GM19351 (cell line): Measurements from ENCODE around the gene GUCY2D.
"Not testable (repeated sequence)": the region's sequence is repeated elsewhere in the genome, so short reads cannot be mapped to it uniquely, and the experiment has no call there.

ENCODE experiments used
- ATAC-seq: cut with Tn5 transposase; IDR thresholded peaks from one replicate; pipeline ENCODE4 v1.9.1; 2021; ENCODE audit warnings: mild to moderate bottlenecking, moderate library complexity; ENCODE audit not compliant: unreplicated experiment

Gene GUCY2D

DNA sequence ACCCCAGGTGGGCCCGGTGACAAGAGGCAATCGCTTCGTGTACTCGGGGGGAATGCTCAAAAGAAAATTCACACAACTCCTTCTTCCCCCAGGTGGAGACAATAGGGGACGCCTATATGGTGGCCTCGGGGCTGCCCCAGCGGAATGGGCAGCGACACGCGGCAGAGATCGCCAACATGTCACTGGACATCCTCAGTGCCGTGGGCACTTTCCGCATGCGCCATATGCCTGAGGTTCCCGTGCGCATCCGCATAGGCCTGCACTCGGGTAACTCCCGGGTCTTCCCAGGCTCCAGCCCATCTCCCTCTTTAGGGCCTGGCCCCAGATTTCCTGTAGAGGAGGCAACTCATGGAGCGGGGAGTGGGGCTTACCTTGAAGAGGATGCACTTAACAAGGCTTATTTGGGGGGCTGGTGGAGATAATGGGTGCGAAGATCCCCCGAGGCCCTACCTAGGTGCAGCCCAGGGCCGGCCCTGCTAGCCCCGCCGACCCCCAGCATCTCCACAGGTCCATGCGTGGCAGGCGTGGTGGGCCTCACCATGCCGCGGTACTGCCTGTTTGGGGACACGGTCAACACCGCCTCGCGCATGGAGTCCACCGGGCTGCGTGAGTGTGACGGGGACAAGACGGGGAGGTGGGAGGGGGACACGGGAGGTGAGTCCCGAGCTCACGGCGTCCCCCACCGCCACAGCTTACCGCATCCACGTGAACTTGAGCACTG lies 13.0 kb downstream of the GUCY2D start:
- ATAC-seq = no peak

DNA sequence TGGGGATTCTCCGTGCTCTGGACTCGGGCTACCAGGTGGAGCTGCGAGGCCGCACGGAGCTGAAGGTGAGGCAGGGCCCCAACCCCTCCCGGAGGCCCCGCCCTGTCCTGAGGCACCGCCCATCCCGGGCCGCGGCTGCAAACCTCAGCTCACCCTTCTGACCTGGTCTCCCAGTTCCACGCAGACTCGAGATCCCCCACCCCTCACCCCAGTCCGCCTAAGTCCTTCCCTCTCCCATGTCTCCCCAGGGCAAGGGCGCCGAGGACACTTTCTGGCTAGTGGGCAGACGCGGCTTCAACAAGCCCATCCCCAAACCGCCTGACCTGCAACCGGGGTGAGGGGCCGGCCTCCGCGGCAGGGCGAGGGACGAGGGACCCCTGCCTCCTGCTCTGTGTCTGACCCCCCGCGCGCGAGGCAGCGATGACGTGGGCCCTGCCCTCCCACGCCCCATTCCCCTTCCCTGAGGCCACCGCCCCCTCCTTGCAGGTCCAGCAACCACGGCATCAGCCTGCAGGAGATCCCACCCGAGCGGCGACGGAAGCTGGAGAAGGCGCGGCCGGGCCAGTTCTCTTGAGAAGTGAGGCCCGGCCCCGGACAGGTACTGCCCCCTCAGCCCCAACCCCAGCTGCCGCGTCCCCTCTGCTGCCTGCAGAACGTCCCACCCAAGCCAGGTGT lies 13.7 kb downstream of the GUCY2D start:
- no peak for ATAC-seq

DNA sequence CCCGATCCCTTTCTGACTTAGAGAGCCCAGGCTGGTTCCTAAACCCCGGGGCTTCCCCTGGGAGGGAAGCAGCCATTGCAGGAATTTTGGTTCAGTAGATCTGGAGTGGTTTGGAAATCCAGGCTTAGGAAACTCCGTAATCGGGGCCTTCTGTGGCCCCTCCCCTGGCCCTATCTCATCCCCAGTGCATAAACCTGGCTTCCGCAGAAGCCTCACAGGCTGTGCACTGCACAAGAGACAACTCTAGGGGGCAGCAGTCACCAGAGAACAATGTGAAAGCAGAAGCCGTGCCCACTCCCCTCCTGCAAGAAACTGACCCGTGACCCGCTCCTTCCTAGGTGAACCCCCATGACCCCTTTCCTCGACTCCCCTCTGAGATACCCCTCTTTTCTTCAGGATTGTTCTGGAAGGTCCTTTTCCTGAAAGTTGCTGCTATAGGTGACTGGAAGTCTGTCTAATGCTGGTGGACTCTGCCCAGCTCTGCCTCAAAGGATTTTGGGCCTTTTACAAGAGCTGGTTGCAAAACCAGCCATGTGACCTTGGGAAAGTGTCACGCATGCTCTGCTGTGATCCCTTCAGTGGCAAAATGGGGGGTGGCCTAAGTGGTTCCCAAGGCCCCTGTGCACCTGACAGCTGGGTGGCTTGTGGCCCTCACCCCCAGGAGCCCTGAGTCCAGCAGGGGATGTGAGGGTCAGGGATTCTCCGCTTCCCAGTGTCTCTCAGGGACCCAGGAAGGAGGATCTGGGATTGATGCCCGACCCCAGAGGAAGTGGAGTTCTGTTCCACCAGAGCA lies 14.4 kb downstream of the GUCY2D start:
- no peak for ATAC-seq

DNA sequence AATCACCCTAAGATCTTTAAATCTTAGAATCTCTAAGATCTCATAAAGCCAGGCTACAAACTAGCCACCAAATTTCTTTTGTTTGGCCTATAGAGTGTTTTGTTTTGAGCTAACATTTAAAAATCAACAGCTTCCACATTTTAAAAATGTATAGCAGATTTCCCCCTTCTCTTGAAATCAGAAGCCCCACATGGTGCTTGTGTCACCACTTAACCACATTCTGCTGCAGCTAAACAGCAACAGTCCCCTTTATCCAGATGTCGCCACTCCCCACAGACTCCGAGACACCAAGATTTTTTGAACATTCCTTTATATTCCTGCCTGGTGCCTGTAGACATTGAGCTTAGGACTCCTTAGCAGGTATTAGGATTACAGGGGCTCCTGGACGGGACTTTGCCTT lies 16.0 kb downstream of the GUCY2D start:
- ATAC-seq = no peak

DNA sequence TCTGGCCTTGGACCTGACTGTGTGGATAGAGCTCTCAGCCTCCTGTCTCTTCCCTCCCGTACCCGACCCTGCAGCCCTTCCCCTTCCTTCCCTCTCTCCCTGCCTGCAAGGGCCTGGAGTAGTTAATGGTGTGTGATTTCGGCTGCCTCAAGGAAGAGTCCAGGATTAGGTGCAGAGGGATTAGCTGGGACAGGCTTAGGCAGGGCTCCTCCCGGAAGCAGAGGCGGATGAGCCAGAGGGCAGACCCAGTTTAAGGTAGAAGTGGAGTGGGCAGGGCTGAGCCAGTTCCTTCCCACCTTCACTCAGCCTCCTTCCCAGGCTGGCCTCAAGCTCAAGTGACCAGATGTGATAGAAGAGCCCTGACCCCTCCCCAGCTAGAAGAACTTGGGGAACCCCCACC lies 16.8 kb downstream of the GUCY2D start:
- ATAC-seq = no peak

DNA sequence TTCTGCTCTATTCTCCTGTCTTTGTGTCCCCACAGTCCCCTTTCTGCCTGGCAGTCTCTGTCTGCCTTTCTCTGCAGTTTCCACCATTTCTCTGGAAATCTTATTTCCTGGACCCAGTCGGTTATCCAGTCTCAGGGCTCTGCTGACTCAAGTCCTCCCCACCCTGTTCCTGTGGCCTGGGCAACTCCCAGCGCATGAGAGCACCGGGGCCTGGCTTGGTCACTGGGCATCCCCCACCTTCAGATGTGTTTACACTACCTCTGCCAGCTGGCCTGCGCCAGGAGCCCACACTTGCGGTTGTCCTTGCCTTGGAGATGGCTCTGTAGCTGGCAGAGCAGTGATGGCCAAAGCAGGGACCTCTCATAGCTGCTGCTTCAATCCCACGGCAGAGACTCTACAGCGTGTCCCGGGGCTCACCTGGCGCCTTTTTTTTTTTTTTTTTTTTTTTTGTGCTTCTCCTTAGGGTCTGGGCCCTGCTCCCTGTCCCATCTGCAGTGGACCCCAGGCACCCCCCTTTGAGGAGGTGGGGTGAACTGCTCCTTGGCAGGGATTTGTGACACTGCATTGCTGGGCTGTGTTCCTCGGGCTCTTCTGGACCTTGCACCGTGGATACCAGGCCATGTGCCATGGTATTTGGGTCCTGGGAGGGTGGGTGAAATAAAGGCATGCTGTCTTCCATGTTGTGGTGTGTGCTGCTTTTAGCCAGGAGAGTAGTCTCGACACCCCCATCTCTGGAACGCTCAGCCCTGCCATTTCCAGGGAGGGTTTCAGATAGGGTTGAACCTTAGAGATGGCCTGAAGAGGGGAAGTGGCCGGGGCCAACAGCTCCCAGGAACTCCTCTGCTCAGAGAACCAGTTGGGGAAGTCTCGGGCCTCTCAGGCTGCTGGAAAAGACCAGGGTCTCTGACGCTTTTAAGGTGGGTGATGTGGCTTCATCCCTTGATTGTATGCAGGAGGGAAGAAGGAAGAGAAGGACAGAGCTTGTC lies 17.5 kb downstream of the GUCY2D start:
- no peak for ATAC-seq

DNA sequence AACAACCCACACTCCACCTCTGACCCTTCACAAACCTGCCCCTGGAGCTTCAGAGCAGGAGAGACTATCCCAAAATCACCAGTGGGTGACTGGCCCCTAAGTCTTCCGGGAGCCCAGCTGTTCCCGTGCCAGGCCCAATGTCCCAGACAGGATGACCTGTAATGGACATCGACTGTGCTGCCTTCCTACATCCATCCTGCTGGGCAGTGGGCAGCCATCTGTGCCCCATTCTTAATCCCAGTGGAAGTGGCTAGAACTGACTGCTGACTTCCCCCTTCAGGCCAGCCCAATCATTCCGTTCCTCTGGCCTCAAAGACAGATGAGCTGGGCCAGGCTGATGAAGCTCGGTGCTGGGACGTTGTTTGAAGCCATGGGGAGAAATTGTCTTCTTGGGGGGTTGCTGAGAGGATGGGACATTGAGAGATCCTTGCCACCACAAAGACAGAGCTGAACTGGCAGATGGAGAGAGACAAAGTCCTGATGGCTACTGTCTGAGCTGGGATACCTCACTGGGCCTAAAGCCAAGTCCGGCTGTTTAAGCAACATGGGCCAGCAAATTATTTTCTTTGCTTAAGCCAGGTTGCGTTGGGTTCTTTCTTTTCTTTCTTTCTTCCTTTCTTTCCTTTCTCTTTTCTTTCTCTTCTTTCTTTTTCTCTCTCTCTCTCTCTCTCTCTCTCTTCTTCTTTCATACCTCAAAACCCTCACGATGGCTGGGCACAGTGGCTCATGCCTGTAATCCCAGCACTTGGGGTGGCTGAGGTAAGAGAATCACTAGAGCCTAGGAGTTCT lies 18.6 kb downstream of the GUCY2D start:
- no peak for ATAC-seq

DNA sequence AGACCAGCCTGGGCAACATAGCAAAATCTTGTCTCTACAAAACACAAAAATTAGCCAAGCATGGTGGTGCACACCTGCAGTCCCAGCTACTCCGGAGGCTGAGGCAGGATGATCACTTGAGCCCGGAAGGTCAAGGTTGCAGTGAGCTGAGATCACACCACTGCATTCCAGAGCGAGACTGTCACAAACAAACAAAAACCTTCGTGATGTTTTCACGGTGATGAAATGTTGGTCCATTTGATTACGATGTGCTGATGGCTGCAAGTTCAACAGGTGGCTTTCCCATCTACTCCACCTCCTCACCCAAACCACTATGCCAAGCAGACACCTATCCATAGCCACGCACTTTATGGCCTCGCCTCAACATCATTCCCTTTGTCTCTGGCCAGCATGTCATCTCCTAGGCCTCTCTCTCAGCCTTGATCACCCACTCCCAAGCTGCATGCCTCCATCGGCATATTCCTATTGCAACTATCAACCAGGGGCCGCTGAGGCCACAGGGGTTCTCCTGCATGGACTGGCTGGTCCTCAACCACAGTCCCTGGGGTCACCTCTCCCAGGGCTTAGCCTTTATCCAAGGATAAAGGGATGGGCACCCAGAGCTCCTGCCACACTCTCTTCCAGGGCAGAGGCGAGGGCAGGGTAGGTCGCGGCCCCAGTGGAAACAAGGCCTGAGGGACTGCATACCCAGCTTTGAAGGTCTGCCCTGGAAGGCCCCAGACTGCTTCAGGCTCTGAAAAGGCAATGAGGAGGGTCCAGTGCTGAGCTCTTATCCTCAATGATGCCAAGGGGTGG lies 19.3 kb downstream of the GUCY2D start:
- ATAC-seq = no peak

DNA sequence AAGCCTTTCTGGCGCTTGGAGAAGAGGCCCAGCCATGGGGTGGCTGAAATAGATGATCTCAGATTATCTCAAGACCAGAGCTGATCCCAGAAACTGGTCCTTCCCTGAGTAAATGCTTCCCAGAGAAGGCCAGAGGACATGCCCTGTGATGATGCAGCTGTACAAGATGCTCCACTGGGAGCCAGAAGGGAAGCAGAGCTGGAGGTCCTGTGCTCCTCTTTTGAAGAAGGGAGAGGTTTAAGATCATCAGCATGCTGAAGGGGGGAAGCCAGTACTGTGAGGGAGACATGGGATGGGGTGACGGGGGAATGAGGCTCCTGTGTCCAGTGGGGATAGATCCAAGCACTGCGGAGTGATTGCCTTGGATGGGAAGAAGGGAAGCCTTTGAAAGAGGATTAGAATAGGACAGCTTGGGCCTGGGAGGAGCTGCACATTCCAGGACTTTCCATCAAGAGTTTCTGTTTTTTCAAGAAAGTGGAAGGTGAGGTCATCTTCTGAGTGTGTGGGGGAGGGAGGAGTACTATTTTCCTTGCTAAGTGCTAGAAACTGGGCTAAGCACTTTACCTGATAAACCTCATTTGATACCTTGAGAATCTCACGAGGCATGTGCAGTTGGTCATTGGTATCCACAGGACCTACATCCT lies 20.1 kb downstream of the GUCY2D start:
- ATAC-seq = no peak

DNA sequence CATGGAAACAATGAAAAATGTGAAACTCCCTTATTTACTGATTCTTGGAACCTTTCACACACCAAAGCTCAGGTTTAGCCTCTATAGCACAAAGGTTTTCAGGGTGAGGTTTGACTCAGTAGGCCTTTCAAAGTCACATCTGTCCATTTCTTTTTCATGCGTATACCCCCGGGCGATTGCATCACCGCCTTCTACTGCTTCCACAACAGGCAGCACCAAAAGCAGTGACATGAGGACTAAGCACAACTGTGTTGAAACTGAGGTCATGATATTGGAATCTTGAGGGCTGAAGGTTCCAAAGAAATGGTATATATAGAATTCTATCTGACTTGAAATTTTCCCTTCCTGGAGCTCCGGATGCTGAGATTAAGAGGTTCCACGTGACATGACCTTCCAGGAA lies 21.7 kb downstream of the GUCY2D start:
- ATAC-seq = not testable (repeated sequence)

DNA sequence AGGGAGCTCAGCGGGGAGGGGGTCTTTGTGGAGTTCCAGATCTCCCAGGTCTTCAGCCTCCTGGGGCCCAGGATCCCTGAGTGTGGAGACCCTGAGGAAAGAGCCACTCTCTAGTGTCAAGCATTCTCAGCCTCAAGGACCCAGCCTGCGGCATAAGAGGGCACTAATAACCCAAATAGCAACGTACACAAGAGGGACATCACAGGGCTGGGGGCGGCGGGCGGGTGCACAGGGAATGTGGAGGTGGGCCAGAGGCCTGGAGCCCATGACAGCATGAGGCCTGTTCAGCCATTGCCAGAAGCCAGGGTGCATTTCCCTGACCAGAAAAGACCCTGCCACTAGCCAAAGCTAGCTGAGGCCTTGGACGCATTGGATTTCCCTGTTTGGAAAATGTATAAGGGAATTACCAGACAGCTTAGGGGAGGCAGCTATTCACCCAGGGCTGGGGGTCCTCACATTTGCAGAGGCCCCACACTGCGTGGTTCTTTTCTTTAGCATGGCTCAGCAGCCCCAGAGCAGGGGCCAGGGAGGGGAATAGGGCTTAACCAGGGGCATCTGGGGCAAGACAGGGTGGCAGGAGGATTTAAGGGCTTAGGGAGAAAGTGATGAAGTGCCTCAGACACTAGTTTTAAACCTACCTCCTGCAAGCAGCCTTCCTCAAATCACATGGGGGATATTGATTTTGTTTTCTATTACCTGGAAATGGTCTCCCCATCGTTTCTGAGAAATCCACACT lies 22.9 kb downstream of the GUCY2D start:
- no peak for ATAC-seq

DNA sequence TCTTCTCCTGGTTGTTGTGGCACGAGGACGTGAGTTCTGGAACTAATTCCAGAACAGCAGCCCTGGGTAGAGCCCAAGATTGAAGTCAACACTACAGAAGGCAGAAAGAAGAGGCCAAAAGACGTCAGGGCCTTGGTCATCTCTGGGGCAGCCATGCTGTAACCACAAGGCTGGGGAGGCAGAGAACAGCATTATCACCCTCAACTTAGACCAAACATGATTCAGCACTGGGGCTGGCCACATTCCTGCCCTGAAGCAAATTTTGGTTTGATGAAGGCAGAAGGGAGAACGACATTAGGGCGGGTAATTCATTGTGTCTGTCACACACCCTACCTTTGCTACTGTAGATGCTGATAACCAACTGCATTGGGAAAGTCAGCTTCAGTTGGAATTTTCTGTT lies 26.7 kb downstream of the GUCY2D start:
- ATAC-seq = no peak

DNA sequence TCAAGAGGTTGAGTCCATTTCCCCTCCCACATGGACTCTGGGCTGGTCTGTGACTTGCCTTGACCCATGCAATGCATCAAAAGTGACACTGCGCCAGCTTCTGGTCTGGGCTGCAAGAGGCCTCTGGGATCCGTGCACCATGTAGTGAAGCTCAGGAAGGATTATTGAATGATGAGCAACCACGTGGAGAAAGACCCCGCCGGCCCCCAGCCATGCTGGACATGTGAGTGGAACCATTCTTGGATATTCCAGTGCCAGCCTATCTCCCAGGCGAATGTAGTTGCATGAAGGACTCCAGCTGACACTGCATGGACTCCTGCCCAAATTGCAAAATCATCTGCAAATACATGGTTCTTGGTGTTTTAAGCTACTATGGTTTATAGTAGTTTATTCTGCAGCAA lies 28.8 kb downstream of the GUCY2D start:
- ATAC-seq = no peak

DNA sequence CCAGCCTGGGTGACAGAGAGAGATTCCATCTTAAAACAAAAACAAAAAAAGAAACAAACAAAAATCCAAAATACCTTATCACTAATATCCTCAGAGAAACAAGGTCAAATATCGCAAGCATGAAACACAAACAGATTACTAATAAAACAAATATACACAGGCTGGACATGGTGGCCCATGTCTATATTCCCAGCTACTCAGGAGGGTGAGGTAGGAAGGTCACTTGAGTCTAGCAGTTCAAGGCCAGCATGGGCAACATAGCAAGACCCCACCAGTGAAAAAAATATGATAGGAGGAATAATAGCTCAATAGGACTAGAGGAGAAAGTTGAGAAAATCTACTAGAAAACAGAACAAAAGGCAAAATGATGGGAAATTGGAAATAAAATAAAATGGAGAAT lies 29.5 kb downstream of the GUCY2D start:
- ATAC-seq = no peak

DNA sequence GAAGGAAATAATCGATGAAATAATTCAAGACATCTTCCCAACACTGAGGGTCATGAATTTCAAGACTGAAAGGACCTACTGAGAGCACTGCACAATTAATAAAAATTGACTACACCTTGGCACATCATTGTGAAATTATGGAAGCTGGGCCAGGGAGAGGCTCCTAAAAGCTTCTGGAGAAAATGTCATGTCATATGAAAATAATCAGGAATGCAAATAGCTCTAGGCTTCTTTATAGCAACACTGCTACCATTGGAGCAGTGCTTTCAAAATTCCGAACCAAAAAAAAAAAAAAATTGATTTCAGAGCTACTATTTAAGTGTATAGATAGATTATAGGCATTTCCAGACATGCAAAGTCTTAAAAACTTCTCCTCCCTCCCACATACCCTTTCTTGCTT lies 30.0 kb downstream of the GUCY2D start:
- ATAC-seq = no peak

DNA sequence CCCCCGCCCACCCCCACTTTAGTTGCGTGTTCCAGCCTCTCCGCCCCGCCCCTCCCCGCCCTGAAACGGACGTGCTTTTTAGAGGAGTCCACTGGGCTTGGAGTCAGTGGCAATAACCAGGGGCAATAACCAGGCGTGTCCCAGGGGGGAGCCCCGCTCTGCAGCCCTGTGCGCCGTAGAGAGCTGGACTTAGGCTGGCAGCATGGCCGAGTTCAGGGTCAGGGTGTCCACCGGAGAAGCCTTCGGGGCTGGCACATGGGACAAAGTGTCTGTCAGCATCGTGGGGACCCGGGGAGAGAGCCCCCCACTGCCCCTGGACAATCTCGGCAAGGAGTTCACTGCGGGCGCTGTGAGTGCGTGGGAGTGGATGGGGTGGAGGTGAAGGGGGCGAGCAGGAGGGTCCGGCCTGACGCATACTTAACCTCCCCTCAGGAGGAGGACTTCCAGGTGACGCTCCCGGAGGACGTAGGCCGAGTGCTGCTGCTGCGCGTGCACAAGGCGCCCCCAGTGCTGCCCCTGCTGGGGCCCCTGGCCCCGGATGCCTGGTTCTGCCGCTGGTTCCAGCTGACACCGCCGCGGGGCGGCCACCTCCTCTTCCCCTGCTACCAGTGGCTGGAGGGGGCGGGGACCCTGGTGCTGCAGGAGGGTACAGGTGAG lies 36.7 kb downstream of the GUCY2D start, which contains the start of gene ALOX15B:
Gene ALOX15B, plus strand, starts transcription at position 106 of the 657 bp plus-strand sequence. Its CDS starts 97 bp downstream, at position 203.
- no peak for ATAC-seq

DNA sequence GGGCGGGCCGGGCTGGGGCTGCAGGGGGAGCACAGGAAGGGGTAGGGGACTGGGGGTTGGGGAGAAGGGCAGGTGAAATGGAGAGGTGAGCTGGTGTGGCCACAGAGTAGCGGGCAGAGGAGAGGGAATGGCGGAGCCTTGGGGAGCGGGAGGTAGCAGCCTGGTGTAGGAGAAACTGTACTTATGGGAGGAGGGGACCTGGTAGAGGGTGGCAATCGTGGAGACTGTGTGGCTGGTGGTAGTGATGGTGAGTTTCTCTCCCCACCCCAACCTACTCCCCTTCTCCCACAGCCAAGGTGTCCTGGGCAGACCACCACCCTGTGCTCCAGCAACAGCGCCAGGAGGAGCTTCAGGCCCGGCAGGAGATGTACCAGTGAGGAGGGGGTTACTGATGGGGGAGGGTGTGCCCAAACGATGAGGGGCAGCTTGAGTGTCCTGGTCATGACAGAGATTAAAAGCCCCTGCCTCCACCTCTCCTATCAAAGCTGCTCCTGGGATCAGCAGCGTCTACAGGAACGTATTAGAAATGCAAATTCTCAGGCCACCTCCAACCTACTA lies 37.3 kb downstream of the GUCY2D start:
- no peak for ATAC-seq
